ENCODE results near the gene MYOCD. TPM values are rescaled to one million over a fixed set of nuclear protein-coding genes. Genes with fewer than 3 reads are reported as not detected.
A peak's percentile ranks its signal among the peaks of the same experiment; 100 is the strongest.

MYOCD gene
- total RNA-seq, 4 donors from 2014 or later = 96.2 to 211 (median 124) TPM

DNA sequence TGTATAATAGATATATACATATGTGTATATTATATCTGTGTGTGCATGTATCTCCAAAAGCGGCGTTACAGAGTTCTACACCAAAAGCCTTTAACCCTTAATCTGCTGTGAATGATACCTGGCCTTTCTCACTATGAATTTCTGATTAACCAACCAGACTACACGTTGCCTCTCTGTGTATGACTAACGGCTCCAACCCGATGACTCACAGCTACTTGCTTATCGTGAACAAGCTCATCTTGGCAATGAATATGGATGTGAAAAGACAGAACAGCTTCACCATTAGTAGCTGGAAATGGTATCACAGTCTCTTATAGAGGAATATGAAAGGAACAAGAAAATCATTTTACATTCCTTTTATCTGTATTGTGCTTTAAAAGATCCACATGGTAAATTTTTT, 99.9 kb downstream of the MYOCD start:
- H3K4me1 ChIP-seq = peaks cover 0 to 6% (median 0%) of the 10 kb centered on the region in 4 donors
- no peak overlapping the region for H3K27ac ChIP-seq (replicated peaks in 1 of 4)
- intact Hi-C loops (cut with DNase I) = loop anchor here (10.0 kb wide), 1 partner anchor 239 kb away; no protein-coding TSS in a partner anchor
- H3K4me3 ChIP-seq = no peak overlapping the region
- 39% methylated on average over 6 of the region's 6 CpGs for whole genome bisulfite sequencing
- H3K9me3 ChIP-seq = no peaks in the 10 kb centered on the region
- DNase-seq (ENCODE audit: extremely low spot score) = no peak
- H3K36me3 ChIP-seq = peaks cover 8 to 39% (median 17%) of the 10 kb centered on the region in 4 donors
- TF ChIP-seq POLR2AphosphoS5 (IDR thresholded peaks at IDR 0.05) (peak in 1 of 2 donors; percentile 40), EP300 (IDR thresholded peaks at IDR 0.05) (no peak)
- H3K27me3 ChIP-seq = no peaks in the 10 kb centered on the region

GRCh38 chr17:12768255-12768654, 102.6 kb downstream of the MYOCD start:
- 56% methylated on average over 4 of the region's 4 CpGs for WGBS
- TF ChIP-seq POLR2A (IDR thresholded peaks at IDR 0.05; ENCODE audit: low read depth) (no peak), CTCF (IDR thresholded peaks at IDR 0.05) (no peak), EP300 (IDR thresholded peaks at IDR 0.05) (no peak), POLR2AphosphoS5 (IDR thresholded peaks at IDR 0.05) (no peak)
- peaks cover 0 to 12% (median 1%) of the 10 kb centered on the region in 4 donors for H3K36me3 ChIP-seq
- H3K4me1 ChIP-seq = peaks cover 0 to 6% (median 0%) of the 10 kb centered on the region in 4 donors
- H3K9me3 ChIP-seq = no peaks in the 10 kb centered on the region
- no peaks in the 10 kb centered on the region for H3K27me3 ChIP-seq
- no peak overlapping the region for H3K4me3 ChIP-seq
- intact Hi-C loops (cut with DNase I) = loop anchor here (10.0 kb wide), 1 partner anchor 237 kb away; no protein-coding TSS in a partner anchor
- no peak for DNase-seq (ENCODE audit: extremely low spot score)
- H3K27ac ChIP-seq (replicated peaks in 1 of 4) = no peak overlapping the region

DNA sequence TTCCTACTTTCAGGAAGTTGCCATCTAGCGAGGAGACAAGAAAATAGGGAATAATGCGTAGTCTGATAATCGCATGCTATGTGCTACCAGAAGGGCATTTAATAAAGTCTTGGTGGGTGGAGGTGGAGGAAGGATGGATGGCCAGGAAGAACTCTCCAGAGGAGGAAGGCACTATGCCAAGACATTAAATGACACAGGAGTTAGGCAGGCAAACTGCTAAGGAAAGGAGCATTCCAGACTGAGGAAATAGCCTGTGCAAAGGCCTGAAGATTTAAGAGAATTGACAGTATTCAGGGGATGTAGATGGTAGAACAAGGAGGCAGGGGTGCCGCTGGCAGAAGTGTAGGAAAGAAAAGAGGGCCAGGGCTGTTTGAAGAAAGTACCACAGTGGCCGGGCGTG, 104.3 kb downstream of the MYOCD start:
- DNase-seq (ENCODE audit: extremely low spot score) = no peak
- H3K27ac ChIP-seq (replicated peaks in 1 of 4) = no peak overlapping the region
- H3K36me3 ChIP-seq = no peaks in the 10 kb centered on the region
- no peak overlapping the region for H3K4me3 ChIP-seq
- no peaks in the 10 kb centered on the region for H3K9me3 ChIP-seq
- 93% methylated on average over 6 of the region's 6 CpGs for WGBS
- intact Hi-C loops (cut with DNase I) = loop anchor here (10.0 kb wide), 2 partner anchors 235 to 505 kb away; no protein-coding TSS in a partner anchor
- peaks cover 0 to 6% (median 0%) of the 10 kb centered on the region in 4 donors for H3K4me1 ChIP-seq
- no peaks in the 10 kb centered on the region for H3K27me3 ChIP-seq
- no peak for TF ChIP-seq POLR2AphosphoS5 (IDR thresholded peaks at IDR 0.05)
- TF ChIP-seq CTCF (IDR thresholded peaks at IDR 0.05) = no peak
- no peak for TF ChIP-seq POLR2A (IDR thresholded peaks at IDR 0.05; ENCODE audit: low read depth)

- no peaks in the 10 kb centered on the region for H3K4me1 ChIP-seq
- no peak overlapping the region for H3K4me3 ChIP-seq
- intact Hi-C loops (cut with DNase I) = loop anchor here (10.0 kb wide), 1 partner anchor 508 kb away; no protein-coding TSS in a partner anchor
- H3K27ac ChIP-seq (replicated peaks in 1 of 4) = no peak overlapping the region
- H3K9me3 ChIP-seq = no peaks in the 10 kb centered on the region
- 78% methylated on average over 1 of the region's 1 CpG for WGBS
- no peaks in the 10 kb centered on the region for H3K36me3 ChIP-seq
- DNase-seq (ENCODE audit: extremely low spot score) = no peak
- TF ChIP-seq POLR2A (IDR thresholded peaks at IDR 0.05; ENCODE audit: low read depth) (no peak), CTCF (IDR thresholded peaks at IDR 0.05) (no peak), EP300 (IDR thresholded peaks at IDR 0.05) (no peak), POLR2AphosphoS5 (IDR thresholded peaks at IDR 0.05) (no peak)
- no peaks in the 10 kb centered on the region for H3K27me3 ChIP-seq
Observed at GRCh38 chr17:12773153-12773552, 107.5 kb downstream of the MYOCD start.

DNA sequence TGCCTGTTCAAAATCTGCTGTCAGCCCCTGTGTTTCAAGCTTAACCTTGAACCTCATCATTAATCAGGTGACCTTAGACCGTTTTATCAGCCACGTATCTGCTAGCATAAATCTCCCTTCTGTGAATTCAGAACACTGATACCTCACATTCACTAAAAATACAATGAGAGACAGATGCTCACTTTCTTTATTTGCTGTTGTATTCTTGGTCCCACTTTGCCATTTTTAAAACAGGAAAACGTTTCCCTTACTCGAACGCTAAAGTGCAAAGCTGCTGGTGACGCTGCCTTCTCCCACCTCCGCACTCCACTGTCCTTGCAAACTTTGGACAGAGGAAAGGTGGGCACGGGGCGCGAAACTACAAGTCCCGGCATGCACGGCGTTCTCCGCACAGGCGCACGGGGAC, 123.4 kb downstream of the MYOCD start:
- Histone ChIP-seq H3K4me1 (peaks cover 7 to 24% (median 17%) of the 10 kb centered on the region in 4 donors), H3K27me3 (no peaks in the 10 kb centered on the region), H3K4me3 (peak overlapping the region; percentile 78 to 90 (median 87)), H3K36me3 (no peaks in the 10 kb centered on the region), H3K27ac (replicated peaks in 1 of 4) (peak overlapping the region; percentile 75 to 83 (median 76)), H3K9me3 (no peaks in the 10 kb centered on the region)
- 1% methylated on average over 12 of the region's 16 CpGs for WGBS
- intact Hi-C loops (cut with DNase I) = no loop called here
- TF ChIP-seq CTCF (IDR thresholded peaks at IDR 0.05) = no peak
- no peak for TF ChIP-seq EP300 (IDR thresholded peaks at IDR 0.05)
- TF ChIP-seq POLR2A (IDR thresholded peaks at IDR 0.05; ENCODE audit: low read depth) = no peak
- peak in 1 of 2 donors; percentile 48 for TF ChIP-seq POLR2AphosphoS5 (IDR thresholded peaks at IDR 0.05)
- DNase-seq (ENCODE audit: extremely low spot score) = no peak

Data from esophagus muscularis mucosa (tissue), 4 donors.